HEK293T (cell line): ENCODE results near the gene ZNF492.
A peak's percentile ranks its signal among the peaks of the same experiment; 100 is the strongest.
"Not testable (repeated sequence)": the region's sequence is repeated elsewhere in the genome, so short reads cannot be mapped to it uniquely, and the experiment has no call there.

Experiments
- CTBP1 ChIP-seq: fragments of 450-650 bp; IDR thresholded peaks from 2 replicates; pipeline ENCODE4 v1.6.1; 2016; ENCODE audit warnings: borderline replicate concordance
- ELF4 ChIP-seq: fragments of 450-650 bp; IDR thresholded peaks from 2 replicates; pipeline ENCODE4 v1.6.1; 2017; ENCODE audit warnings: antibody characterized with exemption
- FOXK2 ChIP-seq: fragments of 450-650 bp; IDR thresholded peaks from 2 replicates; pipeline ENCODE4 v1.6.1; 2016; ENCODE audit warnings: mild to moderate bottlenecking
- FOXM1 ChIP-seq: fragments of 450-650 bp; IDR thresholded peaks from 2 replicates; pipeline ENCODE4 v1.6.1; 2017; ENCODE audit warnings: mild to moderate bottlenecking, borderline replicate concordance
- HDGF ChIP-seq: fragments of 450-650 bp; IDR thresholded peaks from 2 replicates; pipeline ENCODE4 v1.6.1; 2017; ENCODE audit warnings: antibody characterized with exemption, borderline replicate concordance
- L3MBTL2 ChIP-seq: fragments of 450-650 bp; conservative IDR thresholded peaks from 2 replicates; pipeline ENCODE4 v1.6.1; 2016; ENCODE audit warnings: mild to moderate bottlenecking
- NFRKB ChIP-seq: fragments of 450-650 bp; IDR thresholded peaks from 2 replicates; pipeline ENCODE4 v1.6.1; 2016; ENCODE audit warnings: mild to moderate bottlenecking, moderate library complexity
- SP1 ChIP-seq: fragments of 450-650 bp; IDR thresholded peaks from 2 replicates; pipeline ENCODE4 v1.6.1; 2017
- TARDBP ChIP-seq: fragments of 450-650 bp; IDR thresholded peaks from 2 replicates; pipeline ENCODE4 v1.6.1; 2016
- ZNF384 ChIP-seq: fragments of 450-650 bp; IDR thresholded peaks from 2 replicates; pipeline ENCODE4 v1.6.1; 2016
- TF ChIP-seq, protein P1 (sequence below): fragments of 450-650 bp; IDR thresholded peaks from 2 replicates; pipeline ENCODE4 v1.6.1; 2016

DNA sequence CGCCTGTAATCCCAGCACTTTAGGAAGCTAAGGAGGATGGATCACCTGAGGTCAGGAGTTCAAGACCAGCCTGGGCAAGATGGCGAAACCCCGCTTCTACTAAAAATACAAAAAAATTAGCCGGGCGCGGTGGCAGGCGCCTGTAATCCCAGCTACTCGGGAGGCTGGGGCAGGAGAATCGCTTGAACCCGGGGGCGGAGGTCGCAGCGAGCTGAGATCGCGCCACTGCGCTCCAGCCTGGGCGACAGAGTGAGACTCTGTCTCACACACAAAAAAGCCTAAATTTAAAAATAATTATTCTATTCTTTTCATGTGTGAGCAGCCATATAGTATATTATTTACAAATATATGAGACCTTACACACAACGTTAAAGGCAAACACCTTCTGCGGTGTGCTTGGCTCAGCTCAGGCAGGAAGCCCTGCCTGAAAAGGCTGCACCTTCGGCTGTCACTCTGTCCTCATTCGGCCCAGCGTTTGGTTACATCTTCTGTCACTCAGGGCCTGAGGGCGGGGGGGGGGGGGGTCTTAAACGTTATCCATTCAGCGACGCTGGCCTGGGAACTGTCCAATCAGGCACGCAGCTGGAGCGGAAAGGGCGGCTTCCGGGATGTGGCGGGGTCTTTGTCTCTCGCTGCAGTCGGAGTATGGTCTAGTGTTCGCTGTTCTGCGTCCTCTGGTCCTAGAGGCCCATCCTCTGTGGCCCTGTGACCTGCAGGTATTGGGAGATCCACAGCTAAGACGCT, at the start of gene ZNF492:
- TF ChIP-seq TARDBP, SP1, FOXK2, FOXM1, ELF4, ZNF384, L3MBTL2, HDGF, NFRKB, CTBP1: not testable (repeated sequence)
- TF ChIP-seq, protein P1, sequence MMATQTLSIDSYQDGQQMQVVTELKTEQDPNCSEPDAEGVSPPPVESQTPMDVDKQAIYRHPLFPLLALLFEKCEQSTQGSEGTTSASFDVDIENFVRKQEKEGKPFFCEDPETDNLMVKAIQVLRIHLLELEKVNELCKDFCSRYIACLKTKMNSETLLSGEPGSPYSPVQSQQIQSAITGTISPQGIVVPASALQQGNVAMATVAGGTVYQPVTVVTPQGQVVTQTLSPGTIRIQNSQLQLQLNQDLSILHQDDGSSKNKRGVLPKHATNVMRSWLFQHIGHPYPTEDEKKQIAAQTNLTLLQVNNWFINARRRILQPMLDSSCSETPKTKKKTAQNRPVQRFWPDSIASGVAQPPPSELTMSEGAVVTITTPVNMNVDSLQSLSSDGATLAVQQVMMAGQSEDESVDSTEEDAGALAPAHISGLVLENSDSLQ, result peak; percentile 92
